T-helper 1 cell treated with Interleukin-12 subunit alpha and Interleukin-12 subunit beta and Interleukin-4 antibody, amounts not matched to agents 30 μg/mL and 1 μg/mL, for 36 hours (primary cell): ENCODE data around the gene PARD3.

ENCODE experiments used
- H3K27ac Mint-ChIP-seq: one replicate; pipeline ENCODE4 v1.8.0; 2021; ENCODE audit warnings: mild to moderate bottlenecking, mixed read lengths
- H3K27me3 Mint-ChIP-seq: one replicate; pipeline ENCODE4 v1.8.0; 2021; ENCODE audit warnings: low read depth, mixed read lengths
- H3K36me3 Mint-ChIP-seq: one replicate; pipeline ENCODE4 v1.8.0; 2021; ENCODE audit warnings: low read depth, mixed read lengths
- H3K4me1 Mint-ChIP-seq: one replicate; pipeline ENCODE4 v1.8.0; 2021; ENCODE audit warnings: low read depth, mixed read lengths
- H3K4me3 Mint-ChIP-seq: one replicate; pipeline ENCODE4 v1.8.0; 2021; ENCODE audit warnings: mild to moderate bottlenecking, moderate library complexity, mixed read lengths
- H3K9me3 Mint-ChIP-seq: one replicate; pipeline ENCODE4 v1.8.0; 2021; ENCODE audit warnings: mixed read lengths

The PARD3 gene

DNA sequence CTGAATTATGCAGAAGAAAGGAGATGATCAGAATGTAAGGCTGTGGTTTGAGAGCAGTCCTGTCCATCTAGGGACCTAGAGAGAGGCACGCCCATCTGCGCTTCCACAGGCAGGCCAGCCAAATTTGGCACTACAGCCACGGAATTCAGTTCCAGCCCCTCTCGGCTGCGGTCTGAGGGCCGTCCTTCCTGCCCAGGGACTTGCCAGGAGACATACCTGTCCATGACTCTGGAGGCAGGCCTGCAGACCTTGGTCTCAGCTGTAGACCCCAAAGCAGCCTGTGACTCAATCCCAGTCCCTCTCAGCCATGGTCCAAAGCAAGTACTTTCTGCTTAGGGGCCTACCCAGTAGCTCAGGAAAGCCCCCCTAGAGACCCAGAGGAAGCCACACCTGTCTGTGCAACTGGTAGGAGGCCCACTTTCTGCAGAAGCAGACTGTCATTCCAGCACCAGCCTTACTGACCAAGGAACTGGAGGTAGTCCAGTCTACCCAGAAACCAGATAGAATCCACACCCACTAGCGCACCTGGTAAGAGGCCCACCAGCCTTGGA, 720.9 kb downstream of the PARD3 start:
- Mint-ChIP-seq H3K4me1 (no peaks in the 10 kb centered on the region), H3K4me3 (no peak overlapping the region), H3K27me3 (no peaks in the 10 kb centered on the region), H3K27ac (no peak overlapping the region), H3K9me3 (peaks cover 28% of the 10 kb centered on the region), H3K36me3 (no peaks in the 10 kb centered on the region)

DNA sequence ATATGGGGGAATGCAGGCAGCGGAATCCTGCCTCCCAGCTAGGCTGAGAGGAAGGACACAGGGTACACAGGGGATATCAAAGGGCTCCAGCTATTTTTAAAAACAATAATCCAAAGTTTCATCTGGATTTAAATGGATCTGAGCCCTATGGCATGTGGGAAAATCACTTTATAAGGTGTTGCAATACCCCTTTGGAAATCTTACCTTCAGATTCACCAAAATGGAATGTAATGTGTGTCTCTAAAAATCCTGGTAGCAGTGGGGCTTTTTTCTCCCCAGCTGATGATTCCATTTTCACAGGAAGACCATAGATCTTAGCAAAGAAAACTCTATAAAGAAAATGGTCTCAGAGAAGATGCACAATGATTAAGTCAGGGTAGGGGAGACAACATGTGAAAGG, 722.2 kb downstream of the PARD3 start:
- Mint-ChIP-seq H3K9me3 (peaks cover 28% of the 10 kb centered on the region), H3K27me3 (no peaks in the 10 kb centered on the region), H3K27ac (no peak overlapping the region), H3K4me1 (no peaks in the 10 kb centered on the region), H3K36me3 (no peaks in the 10 kb centered on the region), H3K4me3 (no peak overlapping the region)

DNA sequence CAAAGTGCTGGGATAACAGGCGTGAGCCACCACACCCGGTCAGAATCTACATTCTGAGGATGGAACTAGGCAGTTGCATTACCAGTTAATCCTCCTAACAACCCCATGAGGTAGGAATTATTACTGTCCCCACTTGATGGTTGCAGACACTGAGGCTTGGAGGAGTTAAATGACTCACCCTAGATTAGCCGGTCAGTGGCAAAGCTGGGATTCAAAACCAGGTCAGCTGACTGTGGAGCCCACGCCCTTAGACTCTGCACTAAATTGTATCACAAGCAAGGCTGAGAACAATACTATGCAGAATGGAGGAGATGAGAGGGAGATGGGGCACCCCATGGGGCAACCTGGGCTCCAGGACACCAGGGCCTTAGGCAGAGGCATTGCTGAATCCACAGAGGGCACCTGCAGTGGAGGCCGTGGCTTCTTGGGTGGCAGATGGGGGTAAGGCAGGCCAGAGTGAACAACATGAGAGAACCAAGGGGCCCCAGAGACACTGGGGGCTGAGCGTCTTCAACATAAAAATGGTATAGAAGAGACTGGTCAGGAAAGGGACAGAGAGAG, 723.4 kb downstream of the PARD3 start:
- H3K27ac Mint-ChIP-seq = no peak overlapping the region
- peaks cover 28% of the 10 kb centered on the region for H3K9me3 Mint-ChIP-seq
- H3K4me3 Mint-ChIP-seq = no peak overlapping the region
- no peaks in the 10 kb centered on the region for H3K4me1 Mint-ChIP-seq
- H3K36me3 Mint-ChIP-seq = no peaks in the 10 kb centered on the region
- no peaks in the 10 kb centered on the region for H3K27me3 Mint-ChIP-seq

DNA sequence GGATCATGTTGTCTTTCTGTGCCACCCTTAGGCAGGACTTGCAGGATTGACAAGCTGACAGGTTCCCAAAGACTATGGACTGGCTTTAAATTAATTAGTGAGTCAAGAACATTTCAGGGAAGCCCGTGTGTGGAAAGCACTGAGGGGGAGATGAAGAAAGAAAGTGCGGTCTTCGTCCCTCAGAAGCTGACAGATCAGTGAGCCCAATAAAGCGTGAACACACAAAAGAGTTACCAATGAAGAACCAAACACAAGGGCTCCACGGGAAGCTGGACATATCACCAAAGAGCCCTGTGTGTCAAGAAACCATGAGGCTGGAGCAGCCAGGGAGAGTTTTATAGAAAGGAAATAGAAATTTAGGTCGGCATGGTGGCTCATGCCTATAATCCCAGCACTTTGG, 725.8 kb downstream of the PARD3 start:
- H3K27me3 Mint-ChIP-seq = no peaks in the 10 kb centered on the region
- no peak overlapping the region for H3K27ac Mint-ChIP-seq
- H3K4me1 Mint-ChIP-seq = no peaks in the 10 kb centered on the region
- no peak overlapping the region for H3K4me3 Mint-ChIP-seq
- H3K36me3 Mint-ChIP-seq = no peaks in the 10 kb centered on the region
- peaks cover 19% of the 10 kb centered on the region for H3K9me3 Mint-ChIP-seq

DNA sequence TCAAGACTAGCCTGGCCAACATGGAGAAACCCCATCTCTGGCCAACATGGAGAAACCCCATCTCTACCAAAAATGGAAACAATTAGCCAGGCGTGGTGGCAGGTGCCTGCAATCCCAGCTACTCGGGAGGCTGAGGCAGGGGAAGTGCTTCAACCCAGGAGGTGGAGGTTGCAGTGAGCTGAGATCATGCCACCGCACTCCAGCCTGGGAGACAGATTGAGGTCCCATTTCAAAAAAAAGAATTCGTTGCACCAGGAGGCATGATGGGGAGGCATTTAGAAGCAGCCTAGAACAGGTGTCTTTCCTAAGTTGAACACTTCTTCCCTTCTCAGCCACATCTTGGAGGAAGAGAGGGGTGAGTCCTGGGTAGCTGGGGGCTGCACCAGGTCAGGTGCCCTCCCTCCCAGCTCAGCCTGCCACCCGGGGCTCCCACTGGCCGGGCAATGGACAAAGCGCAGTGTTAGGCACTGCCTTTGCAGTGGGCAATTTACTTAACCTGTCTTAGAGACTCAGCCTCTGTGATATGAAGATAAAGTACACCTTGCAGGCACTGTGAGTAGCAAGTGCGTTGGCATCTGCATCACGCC, 726.8 kb downstream of the PARD3 start:
- H3K27ac Mint-ChIP-seq = no peak overlapping the region
- no peak overlapping the region for H3K4me3 Mint-ChIP-seq
- H3K36me3 Mint-ChIP-seq = no peaks in the 10 kb centered on the region
- no peaks in the 10 kb centered on the region for H3K4me1 Mint-ChIP-seq
- H3K9me3 Mint-ChIP-seq = peaks cover 20% of the 10 kb centered on the region
- no peaks in the 10 kb centered on the region for H3K27me3 Mint-ChIP-seq

DNA sequence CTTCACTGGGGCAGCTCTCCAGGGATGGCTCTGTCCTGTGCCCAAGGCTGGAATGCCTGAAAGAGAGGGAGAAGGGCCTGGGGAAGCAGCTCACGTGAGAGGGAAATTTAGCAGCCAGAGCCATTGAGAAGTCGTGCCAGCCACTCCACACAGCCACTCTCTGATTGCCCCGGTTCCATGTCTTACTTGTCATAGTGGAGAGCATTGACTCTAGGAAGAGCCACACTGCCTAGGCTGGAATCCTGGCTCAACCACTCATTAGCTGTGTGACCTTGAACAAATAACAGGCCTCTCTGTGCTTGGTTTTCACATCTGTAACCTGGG, 728.0 kb downstream of the PARD3 start:
- Mint-ChIP-seq H3K36me3 (no peaks in the 10 kb centered on the region), H3K27ac (no peak overlapping the region), H3K4me1 (no peaks in the 10 kb centered on the region), H3K9me3 (peaks cover 12% of the 10 kb centered on the region), H3K4me3 (no peak overlapping the region), H3K27me3 (no peaks in the 10 kb centered on the region)

DNA sequence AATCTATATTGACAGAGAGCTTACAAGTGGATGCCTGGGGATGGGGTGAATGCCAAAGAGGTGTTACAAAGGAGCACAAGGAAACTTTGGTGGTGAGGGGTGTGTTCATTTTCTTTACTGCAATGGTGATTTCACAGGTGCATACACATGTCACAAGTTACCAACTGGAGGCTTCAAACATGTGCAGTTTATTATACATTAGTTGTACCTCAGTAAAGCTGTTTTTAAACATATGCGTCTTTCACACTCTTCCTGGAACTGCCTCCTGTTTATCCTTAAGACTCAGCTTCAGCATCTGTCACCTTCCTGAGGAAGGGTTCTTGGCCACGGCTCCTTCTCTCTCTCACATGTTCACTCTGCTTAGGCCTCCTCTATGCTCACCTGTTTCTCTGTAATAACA, 731.5 kb downstream of the PARD3 start:
- no peak overlapping the region for H3K27ac Mint-ChIP-seq
- no peaks in the 10 kb centered on the region for H3K36me3 Mint-ChIP-seq
- H3K4me3 Mint-ChIP-seq = no peak overlapping the region
- no peaks in the 10 kb centered on the region for H3K27me3 Mint-ChIP-seq
- no peaks in the 10 kb centered on the region for H3K4me1 Mint-ChIP-seq
- H3K9me3 Mint-ChIP-seq = peaks cover 13% of the 10 kb centered on the region

DNA sequence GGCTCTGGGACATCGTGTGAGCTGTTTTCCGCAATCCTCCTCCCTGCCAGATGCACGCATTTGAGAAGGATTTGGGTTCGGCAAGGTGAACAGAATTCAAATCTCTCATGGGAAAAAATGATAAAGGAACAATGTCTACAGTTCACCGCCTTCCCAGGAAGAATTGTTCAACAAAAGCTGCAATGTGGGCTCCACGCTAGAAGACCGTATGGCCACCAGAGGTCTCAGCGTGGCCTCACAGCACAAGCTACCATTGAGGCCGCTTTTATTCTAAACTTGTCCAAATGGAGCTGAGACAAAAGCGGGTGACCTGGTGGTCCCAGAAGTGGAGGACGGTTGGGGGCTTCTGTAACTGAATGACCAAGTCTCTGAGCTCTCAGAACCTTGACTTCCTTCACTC, 733.1 kb downstream of the PARD3 start:
- Mint-ChIP-seq H3K27ac (no peak overlapping the region), H3K4me3 (no peak overlapping the region), H3K4me1 (no peaks in the 10 kb centered on the region), H3K36me3 (no peaks in the 10 kb centered on the region), H3K27me3 (no peaks in the 10 kb centered on the region), H3K9me3 (peaks cover 13% of the 10 kb centered on the region)

DNA sequence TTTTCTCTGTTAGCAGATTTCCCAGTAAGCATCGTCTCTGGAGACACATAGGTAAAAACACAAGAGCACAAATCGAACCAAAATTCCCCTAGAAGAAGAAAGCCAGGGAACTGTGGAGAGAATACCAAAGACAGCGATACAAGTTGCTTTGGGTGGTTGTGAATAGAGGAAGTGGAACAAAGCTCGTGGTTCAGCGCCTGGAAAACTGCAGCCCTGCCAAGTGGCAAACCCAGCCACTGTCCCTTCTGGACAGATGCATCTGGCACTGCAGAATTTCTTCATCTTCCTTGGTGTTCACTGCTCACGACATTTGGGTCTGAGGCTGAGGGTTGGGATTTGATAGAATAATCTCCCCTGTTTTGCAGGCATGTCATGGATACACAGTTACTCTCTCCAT, 733.8 kb downstream of the PARD3 start:
- Mint-ChIP-seq H3K27ac (no peak overlapping the region), H3K36me3 (no peaks in the 10 kb centered on the region), H3K4me3 (no peak overlapping the region), H3K9me3 (peaks cover 13% of the 10 kb centered on the region), H3K4me1 (no peaks in the 10 kb centered on the region), H3K27me3 (no peaks in the 10 kb centered on the region)

DNA sequence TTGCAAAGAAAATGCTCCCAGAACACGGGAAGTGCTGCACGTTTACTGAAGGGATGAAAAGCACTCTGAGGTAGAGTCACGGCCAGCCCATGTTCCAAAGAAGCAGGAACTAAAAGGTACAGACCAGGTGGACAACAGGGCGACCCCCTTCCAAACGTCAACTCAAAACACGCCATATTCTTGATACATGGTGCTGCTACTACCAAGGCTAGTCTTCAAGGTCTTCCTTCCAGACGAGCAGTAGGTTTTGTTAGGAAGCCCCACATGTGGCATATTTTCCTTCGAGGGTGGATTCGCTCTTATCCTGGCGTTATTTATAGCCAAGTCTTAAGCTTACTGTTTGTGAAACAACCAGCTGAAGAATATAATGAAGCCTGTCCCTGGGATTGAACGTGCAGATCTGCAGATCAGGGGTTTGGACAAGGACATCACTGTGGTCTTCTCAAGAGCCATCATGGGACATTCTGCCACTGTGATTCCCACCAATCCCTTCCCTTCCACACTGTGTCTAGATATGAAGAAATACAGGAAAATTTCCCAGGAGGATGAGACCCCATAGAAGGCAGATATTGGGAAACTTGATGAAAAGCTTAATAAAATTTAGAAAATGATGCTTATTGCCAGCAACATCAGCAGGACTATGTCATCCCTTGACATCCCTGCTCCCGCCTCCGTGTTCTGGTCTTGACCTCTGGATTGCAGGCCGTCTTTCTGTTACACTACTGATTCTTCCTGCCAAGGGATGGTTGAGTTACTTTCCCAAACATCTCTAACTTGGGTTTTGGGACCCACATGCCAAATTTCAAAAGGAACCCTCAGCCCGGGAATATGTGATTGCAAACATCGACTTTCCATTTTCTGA, 734.4 kb downstream of the PARD3 start:
- Mint-ChIP-seq H3K4me1 (no peaks in the 10 kb centered on the region), H3K36me3 (no peaks in the 10 kb centered on the region), H3K9me3 (peaks cover 13% of the 10 kb centered on the region), H3K27me3 (no peaks in the 10 kb centered on the region), H3K4me3 (no peak overlapping the region), H3K27ac (no peak overlapping the region)

DNA sequence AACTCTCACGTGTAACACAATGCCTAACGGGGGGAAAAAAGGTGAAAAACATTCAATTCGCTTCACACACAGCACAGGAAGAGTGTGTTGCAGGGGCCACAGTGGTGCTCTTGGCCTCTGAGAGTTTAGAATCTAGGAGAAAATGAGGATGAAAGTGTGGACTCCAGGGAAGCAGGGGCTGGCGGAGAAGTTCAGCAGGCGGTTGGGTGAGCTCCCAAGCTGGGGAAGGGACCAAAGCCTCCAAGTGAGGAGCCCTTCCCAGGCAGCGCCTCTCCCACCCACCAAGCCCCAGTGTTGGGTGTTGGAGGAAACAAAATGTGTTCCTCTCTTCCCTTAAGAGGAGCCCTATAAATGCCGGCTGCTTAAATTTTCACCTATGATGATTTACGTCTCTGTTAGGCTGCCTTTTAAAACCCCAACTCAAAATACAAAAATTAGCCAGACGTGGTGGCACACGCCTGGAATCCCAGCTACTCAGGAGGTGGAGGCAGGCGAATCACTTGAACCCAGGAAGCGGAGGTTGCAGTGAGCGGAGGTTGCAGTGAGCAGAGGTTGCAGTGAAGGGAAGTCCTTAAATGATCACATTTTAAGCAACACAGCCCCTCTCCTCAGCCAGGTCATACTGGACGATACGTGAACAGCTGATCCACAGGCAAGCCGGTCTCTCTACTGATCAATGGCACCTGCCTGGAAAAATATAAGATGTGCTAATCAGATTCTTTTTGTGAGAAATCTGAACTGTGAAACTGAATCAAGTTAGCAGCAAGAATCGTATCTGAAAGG, 735.2 kb downstream of the PARD3 start:
- H3K27ac Mint-ChIP-seq = no peak overlapping the region
- no peaks in the 10 kb centered on the region for H3K27me3 Mint-ChIP-seq
- no peaks in the 10 kb centered on the region for H3K4me1 Mint-ChIP-seq
- H3K36me3 Mint-ChIP-seq = no peaks in the 10 kb centered on the region
- no peak overlapping the region for H3K4me3 Mint-ChIP-seq
- H3K9me3 Mint-ChIP-seq = peaks cover 13% of the 10 kb centered on the region

DNA sequence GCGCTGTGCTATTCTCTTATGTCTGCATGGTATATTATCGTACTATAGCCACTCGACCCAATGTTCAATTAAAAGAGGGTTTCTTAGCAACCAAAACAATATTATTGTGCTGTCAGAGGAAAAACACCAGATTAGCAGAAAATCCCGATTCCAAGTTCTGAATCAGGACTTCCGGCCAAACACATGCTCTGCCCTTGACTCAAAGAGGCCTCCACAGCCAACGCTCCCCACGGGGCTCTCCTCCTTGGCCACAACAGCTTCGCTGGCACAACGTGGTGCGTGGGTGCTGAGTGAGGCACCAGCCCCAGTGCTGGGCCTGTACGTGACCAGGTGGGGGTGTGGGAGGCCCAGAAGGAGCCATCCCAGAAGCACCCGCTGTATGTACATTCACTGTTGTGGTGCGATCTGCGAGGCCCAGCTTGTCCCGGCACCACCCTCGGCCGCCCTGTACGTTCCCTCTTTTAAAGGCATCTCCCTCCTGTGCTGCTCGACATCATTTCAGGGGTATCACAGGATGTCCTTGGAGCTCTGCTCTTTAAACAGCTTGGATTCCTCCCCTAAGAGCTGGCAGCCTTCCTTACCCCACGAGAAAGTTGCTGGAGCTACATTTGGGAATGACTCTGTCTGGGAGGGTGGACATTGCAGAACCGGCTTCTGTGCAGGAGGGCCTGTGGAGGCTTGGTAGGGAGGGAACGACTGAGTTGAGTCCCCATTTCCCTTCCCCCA, 736.2 kb downstream of the PARD3 start:
- Mint-ChIP-seq H3K36me3 (no peaks in the 10 kb centered on the region), H3K27ac (no peak overlapping the region), H3K4me3 (no peak overlapping the region), H3K4me1 (no peaks in the 10 kb centered on the region), H3K27me3 (no peaks in the 10 kb centered on the region), H3K9me3 (peaks cover 12% of the 10 kb centered on the region)

DNA sequence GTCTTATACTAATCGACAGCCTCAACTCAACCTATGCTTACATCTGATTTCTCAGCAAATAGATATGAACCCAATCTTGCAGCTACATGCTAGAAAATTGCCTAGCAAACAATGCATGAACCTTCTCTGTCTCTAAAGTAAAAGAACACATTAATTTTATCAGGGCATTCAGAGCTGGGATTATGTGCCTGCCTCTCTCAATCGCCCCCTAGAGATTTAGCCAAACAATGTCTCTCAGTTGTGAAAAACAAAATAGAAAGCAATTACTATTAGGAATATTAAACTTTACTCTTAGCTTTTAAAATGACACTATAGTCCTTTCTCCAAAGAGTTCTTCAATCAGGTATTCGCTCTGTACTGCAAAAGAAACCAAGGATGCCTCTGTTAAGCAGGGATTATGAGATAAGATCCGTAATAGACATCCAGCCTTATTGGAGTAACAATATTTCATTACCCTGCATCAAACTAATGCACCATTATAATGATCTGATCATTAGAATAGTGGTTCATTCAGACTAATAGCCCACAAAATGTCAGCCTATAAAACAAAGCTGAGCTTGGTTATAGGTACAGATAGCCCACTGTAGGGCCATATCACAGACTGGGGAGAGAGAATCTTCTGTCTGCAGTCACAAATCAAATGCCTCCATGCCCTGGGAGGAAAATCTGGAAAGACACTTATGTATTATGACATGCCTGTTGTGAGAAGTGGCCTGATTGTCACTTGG, 736.9 kb downstream of the PARD3 start:
- Mint-ChIP-seq H3K36me3 (no peaks in the 10 kb centered on the region), H3K9me3 (peaks cover 7% of the 10 kb centered on the region), H3K4me1 (no peaks in the 10 kb centered on the region), H3K27ac (no peak overlapping the region), H3K27me3 (no peaks in the 10 kb centered on the region), H3K4me3 (no peak overlapping the region)
